Measurements from ENCODE around the gene CNTNAP2.

- TF ChIP-seq POLR2AphosphoS5 (IDR thresholded peaks at IDR 0.05; ENCODE audit: borderline replicate concordance, low read depth, low read length) = no peak
- no peak for TF ChIP-seq EZH2 (IDR thresholded peaks at IDR 0.05)
- no peak for TF ChIP-seq FOXP2 (optimal IDR thresholded peaks at IDR 0.05; ENCODE audit: control extremely low read depth, extremely low read length, insufficient read depth)
These were observed 1476.9 kb downstream of the CNTNAP2 start for GRCh38 chr7:147593271-147594057.
